ENCODE data around the gene ANKFN1.

ANKFN1 gene

DNA sequence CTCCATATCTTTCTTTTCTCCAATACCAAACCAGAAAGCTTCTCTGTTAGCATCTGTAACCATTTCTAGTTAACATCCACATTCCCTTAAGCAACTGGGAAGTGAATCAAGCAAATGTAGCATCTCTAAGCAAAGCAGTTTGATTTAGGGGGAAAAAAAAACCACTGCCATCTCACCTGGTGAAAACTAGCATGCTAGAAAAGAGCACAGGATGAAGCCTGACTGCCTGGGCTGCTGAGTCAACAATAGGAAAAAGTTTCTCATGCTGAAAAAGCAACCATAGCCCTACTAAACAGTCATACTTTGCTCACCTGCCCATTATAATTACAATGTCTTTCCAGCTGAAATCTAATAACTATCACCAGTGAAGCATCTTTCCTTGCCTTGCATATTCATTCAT lies 139.3 kb downstream of the ANKFN1 start:
- no peak overlapping the region for H3K27ac ChIP-seq (ENCODE audit: low read length)

DNA sequence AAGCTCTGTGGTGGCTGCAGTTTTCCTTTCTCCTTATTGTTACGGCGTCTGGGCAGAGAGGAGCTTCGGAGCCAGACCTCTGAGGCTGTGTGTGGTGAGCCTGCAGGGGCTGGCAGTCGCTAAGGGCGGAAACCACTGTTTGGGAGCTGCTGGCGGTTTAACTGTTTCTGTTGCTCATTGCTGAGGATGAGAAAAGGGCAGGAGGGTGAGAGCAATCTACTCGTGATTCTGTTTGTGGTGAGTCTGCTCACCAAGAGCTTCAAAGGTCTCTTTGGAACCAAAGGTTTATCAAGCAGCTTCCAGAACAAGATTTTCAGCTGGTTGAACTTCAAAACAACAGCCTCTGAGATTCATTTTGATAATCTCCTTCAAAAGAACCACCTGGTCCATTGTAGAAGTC lies 143.9 kb downstream of the ANKFN1 start:
- Histone ChIP-seq H3K9me3 (ENCODE audit: insufficient read depth, low read depth, low read length) (no peaks in the 10 kb centered on the region), H3K4me3 (ENCODE audit: low read length) (no peak overlapping the region), H3K9ac (ENCODE audit: low read depth, low read length) (no peak overlapping the region), H3K36me3 (ENCODE audit: insufficient read depth, low read depth, low read length) (no peaks in the 10 kb centered on the region), H3K27ac (ENCODE audit: low read length) (no peak overlapping the region), H3K4me1 (ENCODE audit: insufficient read depth, low read length) (no peaks in the 10 kb centered on the region), H3K27me3 (ENCODE audit: insufficient read depth, low read length) (no peaks in the 10 kb centered on the region)

More for the DNA sequence above, 139.3 kb downstream of the ANKFN1 start:
- H3K4me3 ChIP-seq (ENCODE audit: low read length): no peak overlapping the region
- H3K9ac ChIP-seq (ENCODE audit: low read depth, low read length): no peak overlapping the region
- H3K36me3 ChIP-seq (ENCODE audit: insufficient read depth, low read depth, low read length): no peaks in the 10 kb centered on the region
- no peaks in the 10 kb centered on the region for H3K9me3 ChIP-seq (ENCODE audit: insufficient read depth, low read depth, low read length)
- H3K27me3 ChIP-seq (ENCODE audit: insufficient read depth, low read length): no peaks in the 10 kb centered on the region
- H3K4me1 ChIP-seq (ENCODE audit: insufficient read depth, low read length): no peaks in the 10 kb centered on the region

DNA sequence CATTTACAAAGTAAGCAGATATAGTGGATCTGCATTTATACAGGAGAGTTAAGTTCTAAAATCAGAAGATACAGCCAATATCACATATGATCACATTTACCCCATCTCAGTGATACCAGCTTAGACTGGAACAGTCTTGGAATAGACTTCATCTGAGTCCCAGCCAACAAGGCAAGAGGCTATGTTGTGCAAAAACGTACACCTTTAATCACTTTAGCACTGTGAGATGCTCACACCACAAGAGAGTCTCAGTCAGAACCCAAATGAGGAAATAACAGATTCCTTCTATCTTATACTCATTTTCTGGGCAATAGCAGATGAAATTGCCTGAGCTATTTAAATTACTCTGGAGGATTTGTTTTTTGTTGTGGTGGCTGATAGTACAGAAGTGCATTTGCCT lies 145.6 kb downstream of the ANKFN1 start:
- H3K27me3 ChIP-seq (ENCODE audit: insufficient read depth, low read length): no peaks in the 10 kb centered on the region
- no peak overlapping the region for H3K4me3 ChIP-seq (ENCODE audit: low read length)
- no peak overlapping the region for H3K9ac ChIP-seq (ENCODE audit: low read depth, low read length)
- H3K36me3 ChIP-seq (ENCODE audit: insufficient read depth, low read depth, low read length): no peaks in the 10 kb centered on the region
- H3K9me3 ChIP-seq (ENCODE audit: insufficient read depth, low read depth, low read length): no peaks in the 10 kb centered on the region
- H3K27ac ChIP-seq (ENCODE audit: low read length): no peak overlapping the region
- H3K4me1 ChIP-seq (ENCODE audit: insufficient read depth, low read length): no peaks in the 10 kb centered on the region

DNA sequence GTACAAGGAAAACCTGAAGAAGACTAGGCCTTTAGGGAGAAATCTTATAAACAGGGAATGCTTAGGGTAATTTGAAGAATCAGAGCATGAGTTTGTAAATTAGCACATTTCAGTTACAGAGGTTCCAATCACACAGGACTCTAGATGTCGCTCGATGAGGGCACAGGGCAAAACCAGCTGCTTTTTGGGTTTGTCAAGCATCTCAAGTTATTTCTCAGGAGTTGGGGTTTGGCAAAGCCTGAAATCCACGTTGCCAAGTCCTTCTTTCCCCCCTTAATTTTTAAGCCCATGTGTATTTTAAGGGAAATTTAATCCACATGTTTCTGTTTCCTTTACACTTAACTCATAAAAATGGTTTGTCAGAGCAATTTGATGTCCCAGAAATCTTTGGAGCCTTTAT lies 146.9 kb downstream of the ANKFN1 start:
- no peak overlapping the region for H3K27ac ChIP-seq (ENCODE audit: low read length)
- H3K9me3 ChIP-seq (ENCODE audit: insufficient read depth, low read depth, low read length): no peaks in the 10 kb centered on the region
- H3K9ac ChIP-seq (ENCODE audit: low read depth, low read length): no peak overlapping the region
- no peak overlapping the region for H3K4me3 ChIP-seq (ENCODE audit: low read length)
- H3K4me1 ChIP-seq (ENCODE audit: insufficient read depth, low read length): no peaks in the 10 kb centered on the region
- H3K36me3 ChIP-seq (ENCODE audit: insufficient read depth, low read depth, low read length): no peaks in the 10 kb centered on the region
- no peaks in the 10 kb centered on the region for H3K27me3 ChIP-seq (ENCODE audit: insufficient read depth, low read length)

DNA sequence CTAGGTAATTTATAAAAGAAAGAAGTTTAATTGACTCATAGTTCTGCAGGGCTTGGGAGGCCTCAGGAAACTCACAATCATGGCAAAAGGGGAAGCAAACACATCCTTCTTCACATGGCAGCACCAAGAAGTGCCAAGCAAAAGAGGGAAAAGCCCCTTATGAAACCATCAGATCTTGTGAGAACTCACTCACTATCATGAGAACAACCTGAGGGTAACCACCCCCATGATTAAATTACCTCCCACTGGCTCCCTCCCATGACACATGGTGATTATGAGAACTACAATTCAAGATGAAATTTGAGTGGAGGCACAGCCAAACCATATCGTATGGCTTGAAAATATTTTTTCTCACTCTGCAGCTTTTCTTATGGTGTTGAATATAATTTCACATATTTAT lies 151.7 kb downstream of the ANKFN1 start:
- Histone ChIP-seq H3K36me3 (ENCODE audit: insufficient read depth, low read depth, low read length) (no peaks in the 10 kb centered on the region), H3K9me3 (ENCODE audit: insufficient read depth, low read depth, low read length) (no peaks in the 10 kb centered on the region), H3K4me3 (ENCODE audit: low read length) (no peak overlapping the region), H3K27me3 (ENCODE audit: insufficient read depth, low read length) (no peaks in the 10 kb centered on the region), H3K27ac (ENCODE audit: low read length) (no peak overlapping the region), H3K9ac (ENCODE audit: low read depth, low read length) (no peak overlapping the region), H3K4me1 (ENCODE audit: insufficient read depth, low read length) (no peaks in the 10 kb centered on the region)

DNA sequence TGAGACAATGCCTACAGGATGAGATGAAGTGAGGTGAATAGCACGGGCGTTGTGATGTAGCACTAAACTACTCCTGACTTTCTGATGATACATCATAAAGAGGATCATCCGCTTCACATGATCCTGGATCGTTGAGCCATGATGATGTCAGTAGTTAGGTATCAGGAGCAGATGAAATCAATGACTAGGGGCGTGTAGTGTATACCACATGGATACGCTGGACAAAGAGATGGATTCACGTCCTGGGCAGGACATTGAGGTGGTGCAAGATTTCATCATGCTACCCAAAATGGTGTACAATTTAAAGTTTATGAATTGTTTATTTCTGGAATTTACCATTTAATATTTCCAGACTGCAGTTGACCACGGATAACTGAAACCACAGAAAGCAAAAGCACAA lies 156.6 kb downstream of the ANKFN1 start:
- no peaks in the 10 kb centered on the region for H3K36me3 ChIP-seq (ENCODE audit: insufficient read depth, low read depth, low read length)
- no peaks in the 10 kb centered on the region for H3K9me3 ChIP-seq (ENCODE audit: insufficient read depth, low read depth, low read length)
- no peaks in the 10 kb centered on the region for H3K4me1 ChIP-seq (ENCODE audit: insufficient read depth, low read length)
- H3K27me3 ChIP-seq (ENCODE audit: insufficient read depth, low read length): no peaks in the 10 kb centered on the region
- H3K9ac ChIP-seq (ENCODE audit: low read depth, low read length): no peak overlapping the region
- no peak overlapping the region for H3K27ac ChIP-seq (ENCODE audit: low read length)
- no peak overlapping the region for H3K4me3 ChIP-seq (ENCODE audit: low read length)

DNA sequence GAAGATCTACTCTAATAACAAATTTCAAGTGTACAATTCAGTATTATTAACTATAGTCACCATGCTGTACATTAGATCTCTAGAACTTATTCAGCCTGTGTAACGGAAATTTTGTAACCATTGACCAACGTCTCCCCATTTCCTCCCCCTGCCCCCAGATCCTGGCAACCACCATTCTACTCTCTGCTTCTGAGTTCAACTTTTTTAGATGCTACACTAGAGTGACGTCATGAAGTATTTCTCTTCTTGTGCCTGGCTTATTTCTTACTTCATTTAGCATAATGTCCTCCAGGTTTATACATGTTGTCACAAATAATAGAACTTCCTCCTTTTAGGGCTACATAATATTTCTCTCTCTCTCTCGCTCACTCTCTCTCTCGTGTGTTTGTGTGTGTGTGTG lies 157.5 kb downstream of the ANKFN1 start:
- Histone ChIP-seq H3K27me3 (ENCODE audit: insufficient read depth, low read length) (no peaks in the 10 kb centered on the region), H3K9ac (ENCODE audit: low read depth, low read length) (no peak overlapping the region), H3K27ac (ENCODE audit: low read length) (no peak overlapping the region), H3K9me3 (ENCODE audit: insufficient read depth, low read depth, low read length) (no peaks in the 10 kb centered on the region), H3K4me3 (ENCODE audit: low read length) (no peak overlapping the region), H3K36me3 (ENCODE audit: insufficient read depth, low read depth, low read length) (no peaks in the 10 kb centered on the region), H3K4me1 (ENCODE audit: insufficient read depth, low read length) (no peaks in the 10 kb centered on the region)

DNA sequence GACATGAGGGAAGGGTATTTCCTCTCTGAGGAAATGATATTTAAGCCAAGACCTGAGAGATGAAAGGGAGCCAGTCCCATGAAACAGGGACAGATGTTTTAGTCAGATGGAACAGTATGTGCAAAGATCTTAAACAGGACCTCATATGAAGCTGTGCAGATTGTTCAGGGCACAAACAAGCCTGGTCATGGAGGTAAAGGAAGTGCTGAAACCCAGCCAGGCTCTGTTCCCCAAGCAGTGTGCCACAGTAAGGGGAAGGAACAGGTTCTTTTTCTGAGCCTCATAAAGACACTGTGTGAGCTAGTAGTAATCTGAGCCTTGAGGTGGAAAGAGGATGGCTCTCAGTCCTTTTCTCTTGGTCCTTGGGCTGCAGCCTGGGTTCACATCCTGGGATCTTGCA lies 159.9 kb downstream of the ANKFN1 start:
- no peak overlapping the region for H3K4me3 ChIP-seq (ENCODE audit: low read length)
- no peak overlapping the region for H3K27ac ChIP-seq (ENCODE audit: low read length)
- H3K27me3 ChIP-seq (ENCODE audit: insufficient read depth, low read length): no peaks in the 10 kb centered on the region
- H3K36me3 ChIP-seq (ENCODE audit: insufficient read depth, low read depth, low read length): no peaks in the 10 kb centered on the region
- no peaks in the 10 kb centered on the region for H3K9me3 ChIP-seq (ENCODE audit: insufficient read depth, low read depth, low read length)
- peaks cover 10% of the 10 kb centered on the region; the same call in 1 of the 2 replicates for H3K4me1 ChIP-seq (ENCODE audit: insufficient read depth, low read length)
- no peak overlapping the region for H3K9ac ChIP-seq (ENCODE audit: low read depth, low read length)

DNA sequence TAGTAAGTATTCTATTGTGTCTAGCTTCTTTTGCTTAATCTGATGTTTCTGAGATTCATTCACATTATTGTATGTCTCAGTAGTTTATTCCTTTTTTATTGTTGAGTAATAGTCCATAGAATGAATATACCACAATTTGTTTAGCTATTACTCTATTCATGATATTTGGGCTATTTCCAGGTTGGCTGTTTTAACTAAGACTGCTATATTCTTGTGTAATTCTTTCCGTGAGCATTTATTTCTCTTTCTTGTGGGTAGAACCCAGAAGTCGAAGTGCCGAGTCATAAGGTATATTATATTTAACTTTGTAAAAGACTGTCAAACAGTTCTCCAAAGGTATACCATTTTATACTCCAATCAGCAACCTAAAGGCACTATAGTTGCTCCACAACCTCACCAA lies 160.8 kb downstream of the ANKFN1 start:
- Histone ChIP-seq H3K9ac (ENCODE audit: low read depth, low read length) (no peak overlapping the region), H3K4me3 (ENCODE audit: low read length) (no peak overlapping the region), H3K36me3 (ENCODE audit: insufficient read depth, low read depth, low read length) (no peaks in the 10 kb centered on the region), H3K27ac (ENCODE audit: low read length) (no peak overlapping the region), H3K4me1 (ENCODE audit: insufficient read depth, low read length) (peaks cover 10% of the 10 kb centered on the region; the same call in 1 of the 2 replicates), H3K27me3 (ENCODE audit: insufficient read depth, low read length) (no peaks in the 10 kb centered on the region), H3K9me3 (ENCODE audit: insufficient read depth, low read depth, low read length) (no peaks in the 10 kb centered on the region)

DNA sequence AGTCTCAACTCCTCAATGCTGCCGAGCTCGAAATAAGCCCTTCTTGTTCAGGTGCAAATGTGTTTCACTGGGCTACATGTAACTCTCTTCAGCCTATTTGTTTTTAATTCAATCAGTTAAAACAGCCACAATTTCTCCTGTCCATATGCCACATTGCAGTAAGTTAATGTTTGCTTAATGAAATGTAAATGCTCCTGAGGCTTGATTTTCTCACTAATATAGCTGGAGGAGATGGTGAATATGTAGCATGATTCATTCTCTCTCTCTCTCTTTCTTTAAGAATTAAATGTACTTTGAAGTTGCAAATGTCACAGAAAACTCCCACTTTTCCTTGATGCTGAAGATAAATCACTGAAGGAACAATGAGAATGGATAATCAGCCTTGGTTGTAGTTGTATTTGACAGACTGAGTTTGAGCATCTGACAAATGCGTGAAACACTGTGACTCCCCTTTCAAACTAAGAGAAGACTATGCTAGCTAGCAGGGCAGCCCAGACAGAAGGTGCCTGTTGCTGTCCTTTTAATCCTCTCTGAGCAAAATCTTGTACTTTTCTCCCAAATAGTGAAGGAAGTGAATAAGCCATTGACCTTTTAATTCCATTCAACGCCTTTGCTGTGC lies 161.8 kb downstream of the ANKFN1 start:
- H3K4me3 ChIP-seq (ENCODE audit: low read length): no peak overlapping the region
- no peaks in the 10 kb centered on the region for H3K9me3 ChIP-seq (ENCODE audit: insufficient read depth, low read depth, low read length)
- H3K4me1 ChIP-seq (ENCODE audit: insufficient read depth, low read length): peaks cover 12% of the 10 kb centered on the region; the same call in 1 of the 2 replicates
- H3K9ac ChIP-seq (ENCODE audit: low read depth, low read length): no peak overlapping the region
- H3K27ac ChIP-seq (ENCODE audit: low read length): no peak overlapping the region
- H3K36me3 ChIP-seq (ENCODE audit: insufficient read depth, low read depth, low read length): no peaks in the 10 kb centered on the region
- H3K27me3 ChIP-seq (ENCODE audit: insufficient read depth, low read length): no peaks in the 10 kb centered on the region

DNA sequence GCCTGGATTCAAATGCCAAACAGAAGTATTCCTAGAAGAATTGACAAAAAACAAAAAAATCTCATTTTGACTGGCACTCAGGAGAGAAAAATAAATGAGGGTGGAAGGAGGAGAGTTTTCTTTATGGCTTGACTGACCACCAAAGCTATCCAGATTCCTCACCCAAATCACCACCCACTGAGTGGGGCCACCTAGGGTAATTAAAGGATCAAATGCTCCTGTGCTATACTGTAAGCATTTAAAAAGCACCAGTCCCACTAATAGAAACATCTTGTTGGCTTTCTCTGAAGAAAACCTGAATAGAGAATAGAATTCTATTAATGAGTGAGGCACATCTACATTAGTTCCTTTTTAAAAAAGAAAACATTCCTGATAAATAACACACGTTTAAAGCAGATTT lies 163.3 kb downstream of the ANKFN1 start:
- H3K36me3 ChIP-seq (ENCODE audit: insufficient read depth, low read depth, low read length): no peaks in the 10 kb centered on the region
- H3K27ac ChIP-seq (ENCODE audit: low read length): no peak overlapping the region
- H3K4me1 ChIP-seq (ENCODE audit: insufficient read depth, low read length): peaks cover 26% of the 10 kb centered on the region
- H3K27me3 ChIP-seq (ENCODE audit: insufficient read depth, low read length): no peaks in the 10 kb centered on the region
- no peak overlapping the region for H3K9ac ChIP-seq (ENCODE audit: low read depth, low read length)
- no peaks in the 10 kb centered on the region for H3K9me3 ChIP-seq (ENCODE audit: insufficient read depth, low read depth, low read length)
- H3K4me3 ChIP-seq (ENCODE audit: low read length): no peak overlapping the region

DNA sequence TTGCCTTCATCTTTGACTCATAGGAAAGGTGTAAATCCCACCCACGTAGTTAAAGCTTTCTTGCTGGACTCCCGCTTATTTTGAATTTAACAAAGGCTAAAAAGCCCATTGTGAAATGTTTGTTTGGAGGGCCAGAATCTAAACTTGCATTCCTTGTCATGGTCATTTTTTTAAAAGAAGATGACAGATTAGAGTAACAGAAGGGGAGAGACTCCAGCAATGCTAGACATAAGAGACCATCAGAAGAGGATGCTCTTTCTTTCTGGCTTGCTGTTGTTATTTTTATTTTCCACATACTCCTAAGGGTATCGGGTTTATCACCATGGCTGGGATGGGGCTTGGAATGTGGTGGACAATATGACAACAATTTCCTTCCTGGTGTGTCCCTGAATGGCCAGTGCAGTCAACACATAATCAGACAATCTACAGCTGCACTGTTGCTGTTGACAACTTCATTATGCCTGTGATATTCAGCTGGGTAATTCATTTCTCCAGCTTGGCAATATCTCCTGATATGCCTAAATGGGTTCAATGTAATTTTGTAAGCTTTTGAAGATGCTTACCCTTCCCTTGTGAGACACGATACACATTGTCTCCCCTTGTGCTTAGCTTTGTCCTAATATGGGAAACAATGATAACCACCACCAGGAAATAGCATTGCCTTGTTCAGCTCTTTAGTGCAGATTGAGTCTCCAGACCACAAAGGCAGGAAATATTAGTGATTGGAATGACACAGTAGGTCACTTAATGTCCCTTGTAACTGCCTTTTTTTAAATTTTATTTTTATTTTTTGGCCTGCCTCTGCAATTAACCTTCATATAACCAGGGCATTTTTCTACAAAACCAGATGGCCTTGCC lies 164.3 kb downstream of the ANKFN1 start:
- no peak overlapping the region for H3K9ac ChIP-seq (ENCODE audit: low read depth, low read length)
- no peaks in the 10 kb centered on the region for H3K9me3 ChIP-seq (ENCODE audit: insufficient read depth, low read depth, low read length)
- H3K27me3 ChIP-seq (ENCODE audit: insufficient read depth, low read length): no peaks in the 10 kb centered on the region
- no peak overlapping the region for H3K4me3 ChIP-seq (ENCODE audit: low read length)
- H3K36me3 ChIP-seq (ENCODE audit: insufficient read depth, low read depth, low read length): no peaks in the 10 kb centered on the region
- peaks cover 28% of the 10 kb centered on the region for H3K4me1 ChIP-seq (ENCODE audit: insufficient read depth, low read length)
- no peak overlapping the region for H3K27ac ChIP-seq (ENCODE audit: low read length)

Data from iPS-20b (cell line).